ENCODE results near the gene TMEM131L.

The TMEM131L gene

GRCh38 chr4:153542131-153542530, 76.0 kb downstream of the TMEM131L start:
- Histone ChIP-seq H3K27me3 (ENCODE audit: insufficient read depth, low read length) (no peaks in the 10 kb centered on the region), H4K20me1 (ENCODE audit: insufficient read depth, low read length) (0 out of 2 replicates have a peak, but pooled peaks cover 4% of the 10 kb centered on the region), H3K27ac (ENCODE audit: low read depth, low read length, poor library complexity, severe bottlenecking) (no peak overlapping the region), H3K36me3 (ENCODE audit: insufficient read depth, low read length) (peaks cover 85% of the 10 kb centered on the region), H3K79me2 (ENCODE audit: insufficient read depth, low read length) (peaks cover 99% of the 10 kb centered on the region), H3K4me2 (ENCODE audit: low read length) (no peak overlapping the region), H3K9me2 (ENCODE audit: low read depth, low read length) (no peaks in the 10 kb centered on the region), H2AFZ (ENCODE audit: low read length) (no peak overlapping the region), H3K4me3 (ENCODE audit: low read depth, low read length, poor library complexity, severe bottlenecking) (no peak overlapping the region), H3K9ac (ENCODE audit: low read length) (no peak overlapping the region), H3F3A (ENCODE audit: insufficient read depth, low read length) (peaks cover 3% of the 10 kb centered on the region; the same call in 1 of the 2 replicates), H3K4me1 (ENCODE audit: insufficient read depth, low read length, severe bottlenecking) (peaks cover 39% of the 10 kb centered on the region), H3K9me3 (ENCODE audit: low read length) (no peaks in the 10 kb centered on the region)
- no peak for TF ChIP-seq CTCF (IDR thresholded peaks at IDR 0.05; ENCODE audit: low read length)
- TF ChIP-seq EZH2 (IDR thresholded peaks at IDR 0.05; ENCODE audit: borderline replicate concordance, low read length): no peak

- no peak overlapping the region for H3K27ac ChIP-seq (ENCODE audit: low read depth, low read length, poor library complexity, severe bottlenecking)
- 0 out of 2 replicates have a peak, but pooled peaks cover 6% of the 10 kb centered on the region for H4K20me1 ChIP-seq (ENCODE audit: insufficient read depth, low read length)
- no peak overlapping the region for H3K4me3 ChIP-seq (ENCODE audit: low read depth, low read length, poor library complexity, severe bottlenecking)
- peaks cover 36% of the 10 kb centered on the region for H3K4me1 ChIP-seq (ENCODE audit: insufficient read depth, low read length, severe bottlenecking)
- H3K79me2 ChIP-seq (ENCODE audit: insufficient read depth, low read length): peaks cover 100% of the 10 kb centered on the region
- H3K9me2 ChIP-seq (ENCODE audit: low read depth, low read length): no peaks in the 10 kb centered on the region
- H3K4me2 ChIP-seq (ENCODE audit: low read length): no peak overlapping the region
- H3K9me3 ChIP-seq (ENCODE audit: low read length): no peaks in the 10 kb centered on the region
- H3K36me3 ChIP-seq (ENCODE audit: insufficient read depth, low read length): peaks cover 84% of the 10 kb centered on the region
- H3F3A ChIP-seq (ENCODE audit: insufficient read depth, low read length): peaks cover 3% of the 10 kb centered on the region; the same call in 1 of the 2 replicates
- no peaks in the 10 kb centered on the region for H3K27me3 ChIP-seq (ENCODE audit: insufficient read depth, low read length)
- no peak overlapping the region for H2AFZ ChIP-seq (ENCODE audit: low read length)
- TF ChIP-seq EZH2 (IDR thresholded peaks at IDR 0.05; ENCODE audit: borderline replicate concordance, low read length): no peak
- peak; percentile 63 for TF ChIP-seq CTCF (IDR thresholded peaks at IDR 0.05; ENCODE audit: low read length)
- no peak overlapping the region for H3K9ac ChIP-seq (ENCODE audit: low read length)
These were observed 76.7 kb downstream of the TMEM131L start for GRCh38 chr4:153542834-153543233.

- 0 out of 2 replicates have a peak, but pooled peaks cover 6% of the 10 kb centered on the region for H4K20me1 ChIP-seq (ENCODE audit: insufficient read depth, low read length)
These were observed 77.2 kb downstream of the TMEM131L start for GRCh38 chr4:153543351-153543750.

More at GRCh38 chr4:153543351-153543750, 77.2 kb downstream of the TMEM131L start:
- Histone ChIP-seq H3K36me3 (ENCODE audit: insufficient read depth, low read length) (peaks cover 81% of the 10 kb centered on the region), H3K4me1 (ENCODE audit: insufficient read depth, low read length, severe bottlenecking) (peaks cover 31% of the 10 kb centered on the region), H3K9ac (ENCODE audit: low read length) (no peak overlapping the region), H3K9me2 (ENCODE audit: low read depth, low read length) (no peaks in the 10 kb centered on the region), H3K27me3 (ENCODE audit: insufficient read depth, low read length) (no peaks in the 10 kb centered on the region), H3K9me3 (ENCODE audit: low read length) (no peaks in the 10 kb centered on the region), H3K4me3 (ENCODE audit: low read depth, low read length, poor library complexity, severe bottlenecking) (no peak overlapping the region), H3K79me2 (ENCODE audit: insufficient read depth, low read length) (peaks cover 100% of the 10 kb centered on the region), H3K4me2 (ENCODE audit: low read length) (no peak overlapping the region), H2AFZ (ENCODE audit: low read length) (no peak overlapping the region), H3F3A (ENCODE audit: insufficient read depth, low read length) (peaks cover 3% of the 10 kb centered on the region; the same call in 1 of the 2 replicates), H3K27ac (ENCODE audit: low read depth, low read length, poor library complexity, severe bottlenecking) (peak overlapping the region; percentile 24)
- TF ChIP-seq CTCF (IDR thresholded peaks at IDR 0.05; ENCODE audit: low read length) (no peak), EZH2 (IDR thresholded peaks at IDR 0.05; ENCODE audit: borderline replicate concordance, low read length) (no peak)

Data from OCI-LY1 (cell line).